Uterine smooth muscle cell (primary cell): Measurements from ENCODE around the gene SERTM1. TPM values are rescaled to one million over a fixed set of nuclear protein-coding genes. Genes with fewer than 3 reads are reported as not detected.

Source experiments
- total RNA-seq: library from RNA; depleted of rRNA; stranded (reverse); fragments of >200 nt; gene quantifications from 2 replicates; pipeline ENCODE4 v1.2.3, GENCODE V29; 2014

The SERTM1 gene
- total RNA-seq: under 0.01 TPM in 1 of 2 replicates, not detected in the other

DNA sequence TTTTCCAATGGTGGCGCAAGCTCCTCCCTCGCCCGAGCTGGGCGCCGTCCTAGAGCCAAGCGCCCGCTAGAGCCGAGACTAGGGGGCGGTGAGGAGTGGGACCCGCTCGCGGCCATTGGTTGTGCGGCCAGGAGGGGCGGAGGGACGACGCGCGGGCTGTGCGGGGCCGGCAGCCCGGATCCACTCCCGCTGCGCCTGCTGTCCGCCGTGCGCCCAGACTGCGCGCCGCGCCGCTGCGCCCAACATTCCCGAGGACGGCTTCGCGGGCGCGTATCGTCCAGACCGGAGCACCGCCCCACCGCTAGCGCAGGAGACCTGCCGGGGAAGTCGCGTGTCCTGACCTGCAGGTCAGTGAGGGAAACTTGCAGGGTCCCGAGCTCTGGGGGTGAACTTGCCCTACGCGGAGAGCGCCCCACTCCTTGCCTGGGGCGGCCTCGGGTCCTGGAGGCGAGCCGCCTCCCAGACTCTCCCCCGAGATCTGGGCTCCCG, at the start of gene SERTM1:
Gene SERTM1 (plus strand): TSS at position 183 of the 489 bp plus-strand sequence. CDS start 21,059 bp downstream, outside the sequence.

Other genes starting within 250 kb of the SERTM1 start
- 9.4 and 27.0 TPM in 2 replicates for gene CCNA1, start 241.5 kb upstream of the SERTM1 start, total RNA-seq
- 1.9 and 2.3 TPM in 2 replicates for gene RFXAP, start 145.2 kb downstream of the SERTM1 start, total RNA-seq
- 2.1 and 3.1 TPM in 2 replicates for gene SMAD9, start 246.2 kb downstream of the SERTM1 start, total RNA-seq